GM12878 (cell line): ENCODE results near the gene TNXB. TPM values are rescaled to one million over a fixed set of nuclear protein-coding genes. Genes with fewer than 3 reads are reported as not detected.

ENCODE experiments used
- ATAC-seq: fragments of 200-7000 bp; cut with Tn5 transposase; 3 replicates; pipeline ENCODE4 v1.9.1; 2020; ENCODE audit warnings: mild to moderate bottlenecking, moderate library complexity
- BruUV-seq: library from RNA; stranded (reverse); fragments of 400-500 nt; replicated peaks from 2 replicates; lab custom pipeline; 2021; lab: Mats Ljungman, UMichigan
- CTCF ChIA-PET: fragments of 300-600 bp; sonication (Branson Sonifier 250); formaldehyde crosslinking; extraction: SDS; loops from one replicate; lab custom pipeline; 2021; ENCODE audit warnings: inconsistent platforms; lab: Yijun Ruan, JAX
- POLR2A ChIA-PET: fragments of 350-600 bp; formaldehyde crosslinking; extraction: SDS; loops from one replicate; lab custom pipeline; 2021; ENCODE audit warnings: inconsistent platforms; lab: Charles Lee
- RAD21 ChIA-PET: fragments of 300-600 bp; sonication (Branson Sonifier 250); formaldehyde crosslinking; loops from one replicate; lab custom pipeline; 2023; ENCODE audit warnings: antibody characterized with exemption; ENCODE audit not compliant: unreplicated experiment; lab: Charles Lee
- SMC1A ChIA-PET: fragments of 300-600 bp; sonication (Branson Sonifier 250); formaldehyde crosslinking; loops from one replicate; lab custom pipeline; 2023; ENCODE audit not compliant: unreplicated experiment, uncharacterized antibody; lab: Charles Lee
- DNase-seq: peaks from one replicate; pipeline ENCODE4 v3.0.0-alpha.2; 2011; ENCODE audit warnings: low read depth, low spot score
- FAIRE-seq: peaks from 3 replicates; lab custom pipeline; 2011; peaks lifted over from hg19 to GRCh38; lab: Jason Lieb, UNC
- H2AFZ ChIP-seq: 2 replicates; pipeline ENCODE4 v1.6.0; 2011; ENCODE audit warnings: low read depth, low read length, control low read depth; ENCODE audit not compliant: control insufficient read depth
- H3K27ac ChIP-seq: 2 replicates; pipeline ENCODE4 v1.5.1; 2011; ENCODE audit warnings: control low read depth; ENCODE audit not compliant: control insufficient read depth, insufficient read depth
- H3K27me3 ChIP-seq, 2 experiments: replicated peaks in 1 of 2; 2 replicates each; pipeline versions ENCODE4 v1.6.0 to v1.6.1; 2011; ENCODE audit warnings: low read length in 1 of 2; ENCODE audit not compliant: control insufficient read depth in 2 of 2, insufficient read depth in 2 of 2
- H3K36me3 ChIP-seq, 2 experiments: 2 replicates each; pipeline ENCODE4 v1.5.1; 2011; ENCODE audit warnings: low read length in 1 of 2; ENCODE audit not compliant: control insufficient read depth in 2 of 2, insufficient read depth in 2 of 2
- H3K4me1 ChIP-seq: 2 replicates; pipeline ENCODE4 v1.6.1; 2011; ENCODE audit warnings: mild to moderate bottlenecking, low read length, moderate library complexity, mixed read lengths; ENCODE audit not compliant: control insufficient read depth, insufficient read depth
- H3K4me2 ChIP-seq: 2 replicates; pipeline ENCODE4 v1.6.0; 2011; ENCODE audit warnings: control low read depth; ENCODE audit not compliant: control insufficient read depth, insufficient read depth
- H3K4me3 ChIP-seq: fragments of 200-600 bp; sonication (generic); 2 replicates; pipeline ENCODE4 v1.5.1; 2016
- H3K79me2 ChIP-seq: 2 replicates; pipeline ENCODE4 v1.6.0; 2011; ENCODE audit warnings: low read length; ENCODE audit not compliant: control insufficient read depth, insufficient read depth
- H3K9ac ChIP-seq: 2 replicates; pipeline ENCODE4 v1.8.0; 2011; ENCODE audit warnings: low read length, control low read depth, mixed read lengths; ENCODE audit not compliant: control insufficient read depth, insufficient read depth
- H3K9me3 ChIP-seq: replicated peaks from 3 replicates; pipeline ENCODE4 v1.5.1; 2011; ENCODE audit warnings: mild to moderate bottlenecking, low read length; ENCODE audit not compliant: control insufficient read depth, insufficient read depth
- H4K20me1 ChIP-seq: 2 replicates; pipeline ENCODE4 v1.6.0; 2011; ENCODE audit not compliant: control insufficient read depth, insufficient read depth
- DPF2 ChIP-seq: fragments of 450-650 bp; IDR thresholded peaks from 2 replicates; pipeline ENCODE4 v1.6.1; 2017; ENCODE audit warnings: mild to moderate bottlenecking
- GABPA ChIP-seq: IDR thresholded peaks from 2 replicates; pipeline ENCODE4 v1.6.1; 2014; ENCODE audit warnings: antibody characterized with exemption, low read depth, mild to moderate bottlenecking, inconsistent platforms
- KAT2A ChIP-seq: conservative IDR thresholded peaks from 2 replicates; pipeline ENCODE4 v1.6.1; 2011; ENCODE audit warnings: low read depth, low read length; ENCODE audit not compliant: control insufficient read depth
- SMC3 ChIP-seq: IDR thresholded peaks from 2 replicates; pipeline ENCODE4 v1.6.1; 2011; ENCODE audit warnings: low read length, improper control_type of control experiment, borderline replicate concordance
- WGBS: methylation state at CpG from one replicate; pipeline ENCODE4 v1.1.6; 2016; ENCODE audit warnings: low lambda C conversion rate; ENCODE audit not compliant: insufficient replicate concordance, insufficient coverage; ENCODE audit errors: missing lambda C conversion rate; 5-methylcytosine and 5-hydroxymethylcytosine counted together
- in situ Hi-C: fragments of 300-500 bp; cut with MboI; formaldehyde crosslinking; loops from 9 replicates; pipeline ENCODE4 v1.14.3; 2018; ENCODE audit warnings: mixed read lengths
- intact Hi-C: fragments of 100-400 bp; cut with micrococcal nuclease; formaldehyde crosslinking; loops from one replicate; pipeline ENCODE4 v1.14.2; 2022; ENCODE audit not compliant: unreplicated experiment
- polyA plus RNA-seq, 11 experiments: library from polyadenylated mRNA; depleted of rRNA in 4 of 11; unstranded in 6 of 11; stranded (reverse) in 5 of 11; fragments of >200 nt; fragmentation: Nextera tagmentation in 4 of 11; fragmentation: Illumina TruSeq in 1 of 11; extraction: Ambion mirVana in 4 of 11; extraction: Trizol in 1 of 11; gene quantifications; 1 replicate in 1 of 11; 2 replicates in 10 of 11; pipeline versions ENCODE4 v1.2.1 to v1.2.3, GENCODE V29; 2011 to 2016; ENCODE audit warnings: inconsistent platforms in 2 of 11, missing spikeins in 2 of 11, low read depth in 1 of 11
- total RNA-seq, 4 experiments: library from RNA; depleted of rRNA in 3 of 4; stranded (reverse); fragments of >200 nt in 3 of 4; fragmentation: Illumina TruSeq in 1 of 4; extraction: Trizol in 1 of 4; gene quantifications; 2 replicates each; pipeline versions ENCODE4 v1.2.1 to v1.2.3, GENCODE V29; 2013 to 2021
- TF ChIP-seq, protein P1 (sequence below): fragments of 450-650 bp; formaldehyde crosslinking; IDR thresholded peaks from 2 replicates; pipeline ENCODE4 v1.4.0; 2022; ENCODE audit warnings: mild to moderate bottlenecking, moderate library complexity
- TF ChIP-seq, protein P2 (sequence below), 3 experiments: IDR thresholded peaks in 2 of 3; conservative IDR thresholded peaks in 1 of 3; 2 replicates each; pipeline ENCODE4 v1.5.1; 2011; ENCODE audit warnings: low read depth in 3 of 3, low read length in 3 of 3, mild to moderate bottlenecking in 3 of 3, control low read depth in 2 of 3, moderate library complexity in 2 of 3, inconsistent platforms in 1 of 3, mixed read lengths in 1 of 3; ENCODE audit not compliant: control insufficient read depth in 2 of 3, insufficient read depth in 1 of 3; ENCODE audit errors: extremely low read depth in 1 of 3
- TF ChIP-seq, protein P3 (sequence below): IDR thresholded peaks from 2 replicates; pipeline ENCODE4 v1.6.1; 2011; ENCODE audit warnings: low read depth, mild to moderate bottlenecking, low read length, moderate library complexity, borderline replicate concordance; ENCODE audit errors: extremely low read depth

TNXB gene
- total and polyA plus RNA-seq, 10 of the 15 experiments (the other 5 are each of a cell fraction or from before 2014, with no cell fraction given): 0.03 to 2.5 (median 0.68) TPM; not detected in 2

DNA sequence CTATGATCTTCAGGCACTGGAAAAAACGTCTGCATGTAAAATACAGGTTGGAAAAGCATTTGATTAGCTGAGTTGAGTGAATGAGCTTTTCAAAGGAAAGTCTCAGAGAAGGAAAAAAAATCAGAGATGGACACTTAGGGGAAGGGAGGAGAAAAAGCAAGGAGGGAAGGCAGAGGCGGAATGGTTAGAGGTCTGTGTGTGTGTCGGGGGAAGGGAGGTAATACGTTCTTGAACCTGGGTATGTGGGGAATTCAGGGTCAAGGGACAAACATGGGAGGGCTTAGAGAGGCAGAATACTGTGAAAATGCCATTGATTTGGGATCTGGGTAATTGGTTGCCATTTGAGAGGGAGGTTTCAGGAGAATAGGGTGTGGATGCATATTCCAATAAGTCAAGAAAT, 37.5 kb upstream of the TNXB start:
- peaks cover 7 to 12% of the 10 kb centered on the region in 2 experiments for H3K27me3 ChIP-seq
- CTCF ChIA-PET: no interaction called here
- BruUV-seq: no TSS peak

More for the DNA sequence above, 37.5 kb upstream of the TNXB start:
- WGBS: 49% methylated on average over 4 of the region's 4 CpGs
- TF ChIP-seq GABPA: no peak
- no peak for TF ChIP-seq DPF2
- TF ChIP-seq, protein P1, sequence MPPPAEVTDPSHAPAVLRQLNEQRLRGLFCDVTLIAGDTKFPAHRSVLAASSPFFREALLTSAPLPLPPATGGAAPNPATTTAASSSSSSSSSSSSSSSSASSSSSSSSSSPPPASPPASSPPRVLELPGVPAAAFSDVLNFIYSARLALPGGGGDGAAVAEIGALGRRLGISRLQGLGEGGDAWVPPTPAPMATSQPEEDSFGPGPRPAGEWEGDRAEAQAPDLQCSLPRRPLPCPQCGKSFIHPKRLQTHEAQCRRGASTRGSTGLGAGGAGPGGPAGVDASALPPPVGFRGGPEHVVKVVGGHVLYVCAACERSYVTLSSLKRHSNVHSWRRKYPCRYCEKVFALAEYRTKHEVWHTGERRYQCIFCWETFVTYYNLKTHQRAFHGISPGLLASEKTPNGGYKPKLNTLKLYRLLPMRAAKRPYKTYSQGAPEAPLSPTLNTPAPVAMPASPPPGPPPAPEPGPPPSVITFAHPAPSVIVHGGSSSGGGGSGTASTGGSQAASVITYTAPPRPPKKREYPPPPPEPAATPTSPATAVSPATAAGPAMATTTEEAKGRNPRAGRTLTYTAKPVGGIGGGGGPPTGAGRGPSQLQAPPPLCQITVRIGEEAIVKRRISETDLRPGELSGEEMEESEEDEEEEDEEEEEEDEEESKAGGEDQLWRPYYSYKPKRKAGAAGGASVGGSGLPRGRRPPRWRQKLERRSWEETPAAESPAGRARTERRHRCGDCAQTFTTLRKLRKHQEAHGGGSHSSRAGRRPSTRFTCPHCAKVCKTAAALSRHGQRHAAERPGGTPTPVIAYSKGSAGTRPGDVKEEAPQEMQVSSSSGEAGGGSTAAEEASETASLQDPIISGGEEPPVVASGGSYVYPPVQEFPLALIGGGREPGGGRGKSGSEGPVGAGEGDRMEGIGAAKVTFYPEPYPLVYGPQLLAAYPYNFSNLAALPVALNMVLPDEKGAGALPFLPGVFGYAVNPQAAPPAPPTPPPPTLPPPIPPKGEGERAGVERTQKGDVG (CRISPR knock-in tag): no peak
- TF ChIP-seq, protein P2, sequence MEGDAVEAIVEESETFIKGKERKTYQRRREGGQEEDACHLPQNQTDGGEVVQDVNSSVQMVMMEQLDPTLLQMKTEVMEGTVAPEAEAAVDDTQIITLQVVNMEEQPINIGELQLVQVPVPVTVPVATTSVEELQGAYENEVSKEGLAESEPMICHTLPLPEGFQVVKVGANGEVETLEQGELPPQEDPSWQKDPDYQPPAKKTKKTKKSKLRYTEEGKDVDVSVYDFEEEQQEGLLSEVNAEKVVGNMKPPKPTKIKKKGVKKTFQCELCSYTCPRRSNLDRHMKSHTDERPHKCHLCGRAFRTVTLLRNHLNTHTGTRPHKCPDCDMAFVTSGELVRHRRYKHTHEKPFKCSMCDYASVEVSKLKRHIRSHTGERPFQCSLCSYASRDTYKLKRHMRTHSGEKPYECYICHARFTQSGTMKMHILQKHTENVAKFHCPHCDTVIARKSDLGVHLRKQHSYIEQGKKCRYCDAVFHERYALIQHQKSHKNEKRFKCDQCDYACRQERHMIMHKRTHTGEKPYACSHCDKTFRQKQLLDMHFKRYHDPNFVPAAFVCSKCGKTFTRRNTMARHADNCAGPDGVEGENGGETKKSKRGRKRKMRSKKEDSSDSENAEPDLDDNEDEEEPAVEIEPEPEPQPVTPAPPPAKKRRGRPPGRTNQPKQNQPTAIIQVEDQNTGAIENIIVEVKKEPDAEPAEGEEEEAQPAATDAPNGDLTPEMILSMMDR (IDR thresholded peaks at IDR 0.05 in 2 of 3, conservative IDR thresholded peaks at IDR 0.05 in 1 of 3; ENCODE audit: control insufficient read depth in 2 of 3, extremely low read depth in 1 of 3, insufficient read depth in 1 of 3, low read depth in 3 of 3, low read length in 3 of 3): no peak
- no peak for TF ChIP-seq SMC3
- TF ChIP-seq, protein P3, sequence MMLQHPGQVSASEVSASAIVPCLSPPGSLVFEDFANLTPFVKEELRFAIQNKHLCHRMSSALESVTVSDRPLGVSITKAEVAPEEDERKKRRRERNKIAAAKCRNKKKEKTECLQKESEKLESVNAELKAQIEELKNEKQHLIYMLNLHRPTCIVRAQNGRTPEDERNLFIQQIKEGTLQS: no peak
- no peak for TF ChIP-seq KAT2A
- H3K9me3 ChIP-seq: no peaks in the 10 kb centered on the region; the same call in 2 of the 3 replicates
- intact Hi-C loops: no loop called here
- no peaks in the 10 kb centered on the region for H3K36me3 ChIP-seq
- H4K20me1 ChIP-seq: no peaks in the 10 kb centered on the region
- ChIA-PET RAD21 (no interaction called here), SMC1A (no interaction called here), POLR2A (interaction anchor here (0.6 kb wide), 1 partner anchor 10 kb away, joined by 4 read pairs; no protein-coding TSS in a partner anchor)
- ATAC-seq (no peak), FAIRE-seq (no peak), DNase-seq (no peak)
- no peak overlapping the region for H3K4me2 ChIP-seq
- no peak overlapping the region for H2AFZ ChIP-seq
- no peaks in the 10 kb centered on the region for H3K4me1 ChIP-seq
- H3K9ac ChIP-seq: no peak overlapping the region
- in situ Hi-C loops: no loop called here
- H3K4me3 ChIP-seq: no peak overlapping the region
- no peaks in the 10 kb centered on the region for H3K79me2 ChIP-seq
- no peak overlapping the region for H3K27ac ChIP-seq
